Measurements from ENCODE around the gene BDKRB2.

The BDKRB2 gene

GRCh38 chr14:96265383-96266095 lies 60.9 kb downstream of the BDKRB2 start:
- H3K4me3 ChIP-seq (ENCODE audit: low read length) = no peak overlapping the region
- no peak for TF ChIP-seq ZNF274 (IDR thresholded peaks at IDR 0.05; ENCODE audit: low read depth, low read length)

GRCh38 chr14:96267336-96267735 lies 62.7 kb downstream of the BDKRB2 start:
- no peak overlapping the region for H3K4me3 ChIP-seq (ENCODE audit: low read length)
- no peak for TF ChIP-seq ZNF274 (IDR thresholded peaks at IDR 0.05; ENCODE audit: low read depth, low read length)

- H3K4me3 ChIP-seq (ENCODE audit: low read length) = no peak overlapping the region
Measured at GRCh38 chr14:96267916-96268315, 63.3 kb downstream of the BDKRB2 start.

GRCh38 chr14:96268431-96269358 lies 64.1 kb downstream of the BDKRB2 start:
- TF ChIP-seq ZNF274 (IDR thresholded peaks at IDR 0.05; ENCODE audit: low read depth, low read length) = no peak
- H3K4me3 ChIP-seq (ENCODE audit: low read length) = no peak overlapping the region

More at GRCh38 chr14:96267916-96268315, 63.3 kb downstream of the BDKRB2 start:
- no peak for TF ChIP-seq ZNF274 (IDR thresholded peaks at IDR 0.05; ENCODE audit: low read depth, low read length)

- TF ChIP-seq ZNF274 (IDR thresholded peaks at IDR 0.05; ENCODE audit: low read depth, low read length) = no peak
- no peak overlapping the region for H3K4me3 ChIP-seq (ENCODE audit: low read length)
Measured at GRCh38 chr14:96269359-96269710, 64.7 kb downstream of the BDKRB2 start.

- no peak for TF ChIP-seq ZNF274 (IDR thresholded peaks at IDR 0.05; ENCODE audit: low read depth, low read length)
- no peak overlapping the region for H3K4me3 ChIP-seq (ENCODE audit: low read length)
Measured at GRCh38 chr14:96270565-96271420, 66.2 kb downstream of the BDKRB2 start.

GRCh38 chr14:96271421-96271762 lies 66.8 kb downstream of the BDKRB2 start:
- no peak overlapping the region for H3K4me3 ChIP-seq (ENCODE audit: low read length)
- TF ChIP-seq ZNF274 (IDR thresholded peaks at IDR 0.05; ENCODE audit: low read depth, low read length) = no peak

- no peak for TF ChIP-seq ZNF274 (IDR thresholded peaks at IDR 0.05; ENCODE audit: low read depth, low read length)
- H3K4me3 ChIP-seq (ENCODE audit: low read length) = no peak overlapping the region
Measured at GRCh38 chr14:96272777-96273473, 68.3 kb downstream of the BDKRB2 start.

GRCh38 chr14:96273629-96274028 lies 69.0 kb downstream of the BDKRB2 start:
- TF ChIP-seq ZNF274 (IDR thresholded peaks at IDR 0.05; ENCODE audit: low read depth, low read length) = no peak
- H3K4me3 ChIP-seq (ENCODE audit: low read length) = no peak overlapping the region

GRCh38 chr14:96274122-96274521 lies 69.5 kb downstream of the BDKRB2 start:
- no peak overlapping the region for H3K4me3 ChIP-seq (ENCODE audit: low read length)
- no peak for TF ChIP-seq ZNF274 (IDR thresholded peaks at IDR 0.05; ENCODE audit: low read depth, low read length)

GRCh38 chr14:96274543-96274942 lies 69.9 kb downstream of the BDKRB2 start:
- H3K4me3 ChIP-seq (ENCODE audit: low read length) = no peak overlapping the region
- no peak for TF ChIP-seq ZNF274 (IDR thresholded peaks at IDR 0.05; ENCODE audit: low read depth, low read length)

- no peak for TF ChIP-seq ZNF274 (IDR thresholded peaks at IDR 0.05; ENCODE audit: low read depth, low read length)
- no peak overlapping the region for H3K4me3 ChIP-seq (ENCODE audit: low read length)
Measured at GRCh38 chr14:96275177-96276112, 70.8 kb downstream of the BDKRB2 start.

GRCh38 chr14:96277890-96278289 lies 73.3 kb downstream of the BDKRB2 start:
- H3K4me3 ChIP-seq (ENCODE audit: low read length) = no peak overlapping the region

More at GRCh38 chr14:96277890-96278289, 73.3 kb downstream of the BDKRB2 start:
- no peak for TF ChIP-seq ZNF274 (IDR thresholded peaks at IDR 0.05; ENCODE audit: low read depth, low read length)
